Muscle of leg (tissue), 11 donors: ENCODE data around the gene ATG4C. TPM values are rescaled to one million over a fixed set of nuclear protein-coding genes. Genes with fewer than 3 reads are reported as not detected.

Experiments used
- DNase-seq: peaks from one replicate; pipeline ENCODE4 v3.0.0; 2013
- H3K27ac ChIP-seq: one replicate; pipeline ENCODE4 v1.5.1; 2013; ENCODE audit warnings: mild to moderate bottlenecking, low read length, control low read depth
- H3K27me3 ChIP-seq: one replicate; pipeline ENCODE4 v1.6.1; 2013; ENCODE audit warnings: low read length; ENCODE audit not compliant: control insufficient read depth, insufficient read depth
- H3K36me3 ChIP-seq: one replicate; pipeline ENCODE4 v1.6.1; 2013; ENCODE audit warnings: low read length; ENCODE audit not compliant: control insufficient read depth, insufficient read depth
- H3K4me1 ChIP-seq: one replicate; pipeline ENCODE4 v1.6.1; 2013; ENCODE audit warnings: low read length; ENCODE audit not compliant: control insufficient read depth, insufficient read depth
- H3K4me3 ChIP-seq: one replicate; pipeline ENCODE4 v1.5.1; 2013; ENCODE audit warnings: low read length, control low read depth
- H3K9me3 ChIP-seq: replicated peaks from 2 replicates; pipeline ENCODE4 v1.6.1; 2013; ENCODE audit warnings: low read depth, low read length; ENCODE audit not compliant: control insufficient read depth
- WGBS: methylation state at CpG from one replicate; pipeline ENCODE4 v1.1.5; 2013; ENCODE audit warnings: missing lambda C conversion rate; ENCODE audit not compliant: insufficient coverage; 5-methylcytosine and 5-hydroxymethylcytosine counted together
- polyA plus RNA-seq, 8 donors: library from polyadenylated mRNA; unstranded; fragments of 120-200 nt; gene quantifications; one replicate each; pipeline versions ENCODE4 v1.2.1 to v1.2.3, GENCODE V29; 2013; ENCODE audit warnings: inconsistent platforms in 1 of 8, low replicate concordance in 1 of 8; ENCODE audit not compliant: insufficient read length in 8 of 8, insufficient read depth in 1 of 8
- total RNA-seq: library from RNA; stranded (reverse); fragments of 120-200 nt; gene quantifications from one replicate; pipeline ENCODE4 v1.2.4, GENCODE V29; 2013

Gene ATG4C
- total and polyA plus RNA-seq, 9 donors = 6.2 to 10.9 (median 8.3) TPM

DNA sequence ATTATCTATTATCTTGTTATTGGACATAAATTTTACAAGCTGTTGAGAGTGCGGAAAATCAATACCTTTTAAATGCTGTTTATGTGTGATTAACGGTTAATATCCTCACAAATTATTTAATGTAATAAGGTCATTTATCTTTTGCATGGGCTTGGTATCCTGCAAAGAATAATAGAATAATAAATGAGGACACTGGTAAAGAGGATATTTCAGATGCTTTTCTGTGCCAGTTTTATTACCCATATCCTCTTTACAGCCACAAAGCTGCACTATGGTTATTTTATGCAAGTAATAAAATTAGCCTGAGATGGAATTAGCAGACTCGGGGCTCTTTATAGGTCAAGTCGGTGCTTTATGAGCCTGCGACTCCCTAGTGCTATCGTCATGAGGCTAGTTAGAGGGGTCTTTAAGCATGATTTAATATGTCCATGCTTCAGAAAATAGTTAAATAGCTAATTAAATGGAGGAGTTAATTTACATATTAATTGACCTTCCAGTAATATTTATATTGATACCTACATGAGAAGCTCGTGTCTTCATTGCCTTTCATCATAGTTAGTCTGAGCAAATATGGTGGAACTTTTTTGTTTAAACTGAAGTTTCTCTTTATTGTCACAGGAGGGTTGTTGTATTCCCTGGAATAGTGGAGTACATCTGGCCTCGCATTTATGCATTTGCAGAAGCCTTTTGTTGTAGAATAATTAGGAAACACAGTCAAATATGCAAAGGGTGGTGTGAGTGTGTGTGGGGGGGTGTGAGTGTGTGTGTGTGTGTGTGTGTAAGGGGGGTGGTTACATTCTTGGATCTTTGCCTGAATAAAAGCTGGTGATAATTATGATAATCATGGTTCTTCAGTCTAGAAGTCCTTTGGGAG, 120.3 kb downstream of the ATG4C start:
- Histone ChIP-seq H3K4me1 (no peaks in the 10 kb centered on the region), H3K27me3 (no peaks in the 10 kb centered on the region), H3K9me3 (no peaks in the 10 kb centered on the region), H3K4me3 (no peak overlapping the region), H3K36me3 (no peaks in the 10 kb centered on the region), H3K27ac (no peak overlapping the region)
- DNase-seq = no peak
- WGBS = 80% methylated on average over 1 of the region's 8 CpGs

DNA sequence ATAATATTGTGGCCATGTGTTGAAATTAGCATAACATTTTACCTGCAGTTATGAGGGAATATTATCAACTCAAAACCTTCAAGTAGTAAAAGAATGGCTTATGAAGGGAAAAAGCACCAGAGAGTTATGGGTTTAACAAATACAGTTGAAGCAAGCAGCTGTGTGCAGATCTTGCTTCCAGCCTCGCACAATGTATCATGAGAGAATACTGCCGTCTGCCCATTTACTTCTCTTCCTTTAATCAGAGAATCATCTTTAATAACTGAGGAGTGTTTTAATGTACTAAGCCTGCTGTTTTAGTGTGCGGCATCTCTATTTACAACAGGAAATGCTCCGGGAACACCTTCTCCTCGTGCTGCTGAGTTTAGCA, 120.9 kb downstream of the ATG4C start:
- 40% methylated on average over 1 of the region's 5 CpGs for WGBS
- no peak overlapping the region for H3K4me3 ChIP-seq

GRCh38 chr1:62905309-62905708, 121.4 kb downstream of the ATG4C start:
- DNase-seq = no peak
- H3K27me3 ChIP-seq = no peaks in the 10 kb centered on the region
- H3K9me3 ChIP-seq = no peaks in the 10 kb centered on the region
- WGBS = 100% methylated on average over 1 of the region's 6 CpGs
- H3K36me3 ChIP-seq = no peaks in the 10 kb centered on the region
- no peaks in the 10 kb centered on the region for H3K4me1 ChIP-seq
- H3K27ac ChIP-seq = no peak overlapping the region
- H3K4me3 ChIP-seq = no peak overlapping the region

More for the DNA sequence above, 120.9 kb downstream of the ATG4C start:
- no peaks in the 10 kb centered on the region for H3K9me3 ChIP-seq
- no peaks in the 10 kb centered on the region for H3K36me3 ChIP-seq
- no peaks in the 10 kb centered on the region for H3K4me1 ChIP-seq
- no peaks in the 10 kb centered on the region for H3K27me3 ChIP-seq
- DNase-seq = no peak
- H3K27ac ChIP-seq = no peak overlapping the region

DNA sequence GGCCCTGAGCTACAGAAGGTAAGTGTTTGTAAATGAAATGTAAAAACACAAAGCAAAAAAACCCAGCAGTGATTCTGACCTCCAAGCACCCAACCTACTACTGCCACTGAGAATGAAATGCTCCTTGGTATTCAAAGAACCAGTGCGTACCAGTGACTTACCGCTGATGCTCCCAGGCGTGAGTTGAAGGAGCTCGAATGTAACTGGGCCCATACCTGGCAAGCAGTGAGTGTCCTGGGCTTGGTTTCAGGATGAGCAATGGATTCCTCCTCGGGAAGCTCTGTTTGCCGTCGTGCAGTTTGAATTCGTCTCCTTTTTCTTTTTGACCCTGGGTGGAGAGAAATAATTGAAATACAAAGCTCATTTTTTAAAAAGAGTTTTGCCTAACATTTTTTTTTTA, 121.9 kb downstream of the ATG4C start:
- H3K4me1 ChIP-seq = no peaks in the 10 kb centered on the region
- H3K27ac ChIP-seq = no peak overlapping the region
- no peaks in the 10 kb centered on the region for H3K36me3 ChIP-seq
- 96% methylated on average over 4 of the region's 8 CpGs for WGBS
- H3K27me3 ChIP-seq = no peaks in the 10 kb centered on the region
- no peak overlapping the region for H3K4me3 ChIP-seq
- peak; percentile 27 for DNase-seq
- no peaks in the 10 kb centered on the region for H3K9me3 ChIP-seq

GRCh38 chr1:62906428-62906886, 122.5 kb downstream of the ATG4C start:
- H3K4me1 ChIP-seq = no peaks in the 10 kb centered on the region
- H3K27me3 ChIP-seq = no peaks in the 10 kb centered on the region
- H3K9me3 ChIP-seq = no peaks in the 10 kb centered on the region
- WGBS = 26% methylated on average over 5 of the region's 9 CpGs
- H3K4me3 ChIP-seq = no peak overlapping the region
- no peak overlapping the region for H3K27ac ChIP-seq
- no peaks in the 10 kb centered on the region for H3K36me3 ChIP-seq
- no peak for DNase-seq

DNA sequence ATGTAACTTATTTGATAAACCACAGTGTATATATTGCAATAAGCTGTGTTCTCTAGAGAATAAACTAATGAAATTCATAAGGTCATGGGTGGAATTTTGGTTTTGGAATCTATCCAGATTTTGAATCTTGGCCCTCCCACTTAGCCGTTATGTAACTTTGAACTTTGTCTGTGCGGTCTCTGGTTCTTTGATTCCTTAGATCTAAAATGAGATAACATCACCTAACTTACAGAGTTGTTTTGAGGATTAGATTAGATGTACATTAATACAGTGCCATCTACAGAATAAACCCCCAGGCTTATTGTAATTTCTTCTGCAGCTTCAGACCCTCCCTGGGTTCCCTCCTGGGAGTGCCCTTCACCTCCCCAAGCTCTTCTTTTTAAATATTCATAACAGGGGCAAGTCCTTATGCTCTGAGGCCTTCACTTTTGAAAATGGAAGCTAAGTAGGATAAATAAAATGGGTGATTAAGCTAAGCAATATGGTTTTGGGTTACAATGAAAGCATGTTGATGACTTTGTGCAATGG, 124.3 kb downstream of the ATG4C start:
- no peaks in the 10 kb centered on the region for H3K4me1 ChIP-seq
- H3K36me3 ChIP-seq = no peaks in the 10 kb centered on the region
- H3K9me3 ChIP-seq = no peaks in the 10 kb centered on the region
- WGBS = no CpG with 5 or more reads among the region's 2 CpGs
- H3K27me3 ChIP-seq = no peaks in the 10 kb centered on the region
- H3K4me3 ChIP-seq = no peak overlapping the region
- no peak overlapping the region for H3K27ac ChIP-seq
- no peak for DNase-seq

DNA sequence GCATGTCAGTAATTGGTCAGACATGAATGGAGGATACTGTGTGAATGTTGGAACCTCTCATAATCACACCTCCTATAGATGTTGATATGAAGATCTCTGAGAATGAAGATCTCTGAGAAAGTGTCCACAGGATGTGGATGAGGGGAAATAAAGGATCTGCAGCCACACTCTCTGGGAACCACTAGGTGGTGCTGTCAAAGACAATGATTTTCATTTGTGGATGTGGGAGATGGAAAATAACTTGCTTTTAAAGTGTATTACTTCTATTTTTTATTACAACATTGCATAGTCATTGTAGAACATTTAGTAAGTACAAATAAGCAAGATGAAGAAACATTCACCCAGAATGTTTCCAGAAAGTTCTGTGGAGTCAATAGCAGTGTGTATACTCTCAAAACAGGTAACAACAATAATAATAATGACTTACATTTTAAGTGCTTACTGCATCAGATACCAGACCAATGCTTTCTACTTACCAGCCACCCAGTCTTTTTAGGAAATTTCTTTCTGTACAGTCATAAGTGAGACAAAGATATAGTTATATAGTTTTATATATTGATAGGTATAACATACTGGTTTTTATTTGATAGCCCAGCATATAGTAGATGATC, 128.2 kb downstream of the ATG4C start:
- no peaks in the 10 kb centered on the region for H3K9me3 ChIP-seq
- no peak for DNase-seq
- no peaks in the 10 kb centered on the region for H3K27me3 ChIP-seq
- H3K4me3 ChIP-seq = no peak overlapping the region
- H3K4me1 ChIP-seq = no peaks in the 10 kb centered on the region
- H3K27ac ChIP-seq = no peak overlapping the region
- H3K36me3 ChIP-seq = no peaks in the 10 kb centered on the region

Other genes with a start within 250 kb of the ATG4C start
- 0.04 TPM for gene ANGPTL3, start 186.6 kb upstream of the ATG4C start, total RNA-seq
- under 1 TPM in 7 of 8 donors, not detected in 1; 0.04 to 0.95 (median 0.21) TPM for gene ANGPTL3, start 186.6 kb upstream of the ATG4C start, polyA plus RNA-seq
- 43.8 TPM for gene DOCK7, start 95.7 kb upstream of the ATG4C start, total RNA-seq
- gene DOCK7, start 95.7 kb upstream of the ATG4C start, polyA plus RNA-seq = 10 to 100 TPM; 28.8 to 40.1 (median 36.1) TPM